PC-9 (cell line): ENCODE measurements around the gene LRRK1.

Source experiments
- CTCF ChIP-seq: fragments of 200-600 bp; sonication (generic); conservative IDR thresholded peaks from 2 replicates; pipeline ENCODE4 v1.6.1; 2017; ENCODE audit warnings: mixed run types, antibody characterized with exemption, mild to moderate bottlenecking, moderate library complexity
- EZH2 ChIP-seq: fragments of 200-600 bp; sonication (generic); IDR thresholded peaks from 2 replicates; pipeline ENCODE4 v1.8.0; 2017; ENCODE audit warnings: antibody characterized with exemption, low read depth

DNA sequence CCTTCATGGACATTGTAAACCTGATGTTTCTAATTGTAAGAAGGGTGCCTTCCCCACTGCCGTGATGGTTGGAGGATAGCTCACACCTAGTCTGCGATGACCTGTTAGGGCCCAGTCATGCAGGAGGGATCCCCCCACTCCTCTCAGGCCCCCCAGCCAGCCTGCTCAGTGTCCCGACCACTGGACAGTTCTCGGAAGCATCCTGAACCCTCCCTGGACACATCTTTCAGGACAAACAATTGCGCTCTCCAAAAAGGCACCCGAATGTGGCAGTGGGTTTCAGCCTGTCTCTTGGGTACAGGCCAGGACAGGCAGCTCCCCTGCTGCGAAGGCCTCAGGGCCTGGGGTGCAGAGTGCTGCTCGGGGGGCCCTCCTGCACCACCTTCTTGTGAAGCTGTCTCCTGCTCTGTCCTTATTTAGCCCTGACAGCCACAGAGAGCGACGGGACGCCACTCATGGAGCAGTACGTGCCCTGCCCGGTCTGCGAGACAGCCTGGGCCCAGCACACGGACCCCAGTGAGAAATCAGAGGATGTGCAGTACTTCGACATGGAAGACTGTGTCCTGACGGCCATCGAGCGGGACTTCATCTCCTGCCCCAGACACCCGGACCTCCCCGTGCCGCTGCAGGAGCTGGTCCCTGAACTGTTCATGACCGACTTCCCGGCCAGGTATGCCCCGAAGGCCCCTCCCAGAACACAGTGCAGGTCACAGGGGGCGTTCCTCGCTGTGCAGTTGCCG is 132.3 kb downstream of the LRRK1 start:
- TF ChIP-seq EZH2: no peak
- TF ChIP-seq CTCF: no peak
